ENCODE data around the gene ITGB4. TPM values are rescaled to one million over a fixed set of nuclear protein-coding genes. Genes with fewer than 3 reads are reported as not detected.

ITGB4 gene
- total and polyA plus RNA-seq, 2 of the 13 experiments (the other 11 are each of a cell fraction or from before 2014, with no cell fraction given): 6.9 to 14.5 TPM

DNA sequence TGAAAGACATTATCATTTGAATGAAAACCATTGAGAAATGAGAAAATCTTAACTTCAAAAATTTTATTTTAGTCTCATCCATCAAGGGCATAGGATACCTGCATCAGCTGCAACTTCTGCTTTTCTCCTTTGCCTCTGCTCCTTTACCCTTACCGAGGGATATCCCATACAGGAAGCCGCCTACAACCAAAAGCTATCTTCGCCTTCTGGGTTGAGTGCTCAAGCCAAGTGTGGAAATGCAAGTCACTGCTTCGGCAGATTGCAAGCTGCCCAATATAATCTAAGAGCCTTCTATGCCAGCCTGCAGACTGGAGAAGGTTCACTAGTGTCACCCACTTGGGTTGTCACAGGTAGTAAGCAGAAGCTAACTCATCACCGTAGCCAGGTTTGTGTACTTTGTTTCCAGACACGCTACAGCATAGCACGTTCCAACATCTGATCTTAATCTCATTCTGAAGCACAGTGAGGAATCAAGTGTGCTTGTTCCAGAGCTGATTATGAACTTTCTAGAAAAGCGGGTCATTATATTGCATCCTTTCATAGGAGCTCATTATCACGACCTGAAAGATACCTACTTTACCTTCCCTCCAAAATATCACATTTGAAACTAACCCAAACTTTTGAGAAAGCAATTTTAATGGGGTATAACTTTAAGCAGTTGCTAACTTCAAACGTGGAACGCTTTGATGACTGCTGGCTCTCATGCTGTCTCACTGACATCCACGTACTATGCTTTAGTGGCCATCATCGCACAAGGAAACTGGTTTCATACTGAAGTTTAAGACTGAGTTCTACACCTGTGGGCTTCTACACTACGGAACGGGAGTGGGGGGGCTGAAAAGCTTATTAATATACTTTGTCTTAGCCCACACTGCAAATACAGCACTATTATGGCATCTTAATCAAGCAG, 55.4 kb downstream of the ITGB4 start (continued):
- no peak for TF ChIP-seq IKZF1 (IDR thresholded peaks at IDR 0.05)
- no peak for TF ChIP-seq ZNF660 (CRISPR knock-in tag; IDR thresholded peaks at IDR 0.05; ENCODE audit: borderline replicate concordance, low read depth)
- TF ChIP-seq MAFG (CRISPR knock-in tag; IDR thresholded peaks at IDR 0.05): no peak
- TF ChIP-seq ZNF773 (CRISPR knock-in tag; IDR thresholded peaks at IDR 0.05; ENCODE audit: borderline replicate concordance): no peak
- no peak for TF ChIP-seq ZSCAN22 (CRISPR knock-in tag; IDR thresholded peaks at IDR 0.05)
- TF ChIP-seq, protein P1, sequence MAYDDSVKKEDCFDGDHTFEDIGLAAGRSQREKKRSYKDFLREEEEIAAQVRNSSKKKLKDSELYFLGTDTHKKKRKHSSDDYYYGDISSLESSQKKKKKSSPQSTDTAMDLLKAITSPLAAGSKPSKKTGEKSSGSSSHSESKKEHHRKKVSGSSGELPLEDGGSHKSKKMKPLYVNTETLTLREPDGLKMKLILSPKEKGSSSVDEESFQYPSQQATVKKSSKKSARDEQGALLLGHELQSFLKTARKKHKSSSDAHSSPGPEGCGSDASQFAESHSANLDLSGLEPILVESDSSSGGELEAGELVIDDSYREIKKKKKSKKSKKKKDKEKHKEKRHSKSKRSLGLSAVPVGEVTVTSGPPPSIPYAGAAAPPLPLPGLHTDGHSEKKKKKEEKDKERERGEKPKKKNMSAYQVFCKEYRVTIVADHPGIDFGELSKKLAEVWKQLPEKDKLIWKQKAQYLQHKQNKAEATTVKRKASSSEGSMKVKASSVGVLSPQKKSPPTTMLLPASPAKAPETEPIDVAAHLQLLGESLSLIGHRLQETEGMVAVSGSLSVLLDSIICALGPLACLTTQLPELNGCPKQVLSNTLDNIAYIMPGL (CRISPR knock-in tag; IDR thresholded peaks at IDR 0.05; ENCODE audit: borderline replicate concordance in 1 of 2, low read depth in 1 of 2): no peak
- TF ChIP-seq ZNF720 (CRISPR knock-in tag; IDR thresholded peaks at IDR 0.05): no peak
- TF ChIP-seq KDM2A (CRISPR knock-in tag; IDR thresholded peaks at IDR 0.05; ENCODE audit: borderline replicate concordance, low read depth): 0 out of 2 replicates have a peak, but pooled peaks have one; percentile 37
- TF ChIP-seq, protein P2, sequence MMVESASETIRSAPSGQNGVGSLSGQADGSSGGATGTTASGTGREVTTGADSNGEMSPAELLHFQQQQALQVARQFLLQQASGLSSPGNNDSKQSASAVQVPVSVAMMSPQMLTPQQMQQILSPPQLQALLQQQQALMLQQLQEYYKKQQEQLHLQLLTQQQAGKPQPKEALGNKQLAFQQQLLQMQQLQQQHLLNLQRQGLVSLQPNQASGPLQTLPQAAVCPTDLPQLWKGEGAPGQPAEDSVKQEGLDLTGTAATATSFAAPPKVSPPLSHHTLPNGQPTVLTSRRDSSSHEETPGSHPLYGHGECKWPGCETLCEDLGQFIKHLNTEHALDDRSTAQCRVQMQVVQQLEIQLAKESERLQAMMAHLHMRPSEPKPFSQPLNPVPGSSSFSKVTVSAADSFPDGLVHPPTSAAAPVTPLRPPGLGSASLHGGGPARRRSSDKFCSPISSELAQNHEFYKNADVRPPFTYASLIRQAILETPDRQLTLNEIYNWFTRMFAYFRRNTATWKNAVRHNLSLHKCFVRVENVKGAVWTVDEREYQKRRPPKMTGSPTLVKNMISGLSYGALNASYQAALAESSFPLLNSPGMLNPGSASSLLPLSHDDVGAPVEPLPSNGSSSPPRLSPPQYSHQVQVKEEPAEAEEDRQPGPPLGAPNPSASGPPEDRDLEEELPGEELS (CRISPR knock-in tag; IDR thresholded peaks at IDR 0.05): no peak
- TF ChIP-seq NFYB (CRISPR knock-in tag; IDR thresholded peaks at IDR 0.05): no peak
- TF ChIP-seq ZNF598 (CRISPR knock-in tag; IDR thresholded peaks at IDR 0.05; ENCODE audit: borderline replicate concordance): no peak
- TF ChIP-seq SIX1 (CRISPR knock-in tag; IDR thresholded peaks at IDR 0.05; ENCODE audit: borderline replicate concordance): no peak
- TF ChIP-seq ZNF841 (CRISPR knock-in tag; IDR thresholded peaks at IDR 0.05; ENCODE audit: borderline replicate concordance): no peak
- no peak for TF ChIP-seq TARDBP (CRISPR knock-in tag; IDR thresholded peaks at IDR 0.05)
- 0 out of 2 replicates have a peak, but pooled peaks have one; percentile 63 for TF ChIP-seq TRIM24 (CRISPR knock-in tag; IDR thresholded peaks at IDR 0.05)
- no peak for TF ChIP-seq HNRNPH1 (optimal IDR thresholded peaks at IDR 0.05; ENCODE audit: low read depth, low read length)
- TF ChIP-seq, protein P3, sequence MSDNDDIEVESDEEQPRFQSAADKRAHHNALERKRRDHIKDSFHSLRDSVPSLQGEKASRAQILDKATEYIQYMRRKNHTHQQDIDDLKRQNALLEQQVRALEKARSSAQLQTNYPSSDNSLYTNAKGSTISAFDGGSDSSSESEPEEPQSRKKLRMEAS (IDR thresholded peaks at IDR 0.05): no peak
- peak; percentile 6 for TF ChIP-seq TEAD3 (CRISPR knock-in tag; optimal IDR thresholded peaks at IDR 0.05; ENCODE audit: borderline replicate concordance)
- no peak for TF ChIP-seq ZNF572 (CRISPR knock-in tag; IDR thresholded peaks at IDR 0.05)
- 0 out of 2 replicates have a peak, but pooled peaks have one; percentile 15 for TF ChIP-seq NR2F2 (IDR thresholded peaks at IDR 0.05; ENCODE audit: borderline replicate concordance, low read depth)
- TF ChIP-seq MAFF (IDR thresholded peaks at IDR 0.05; ENCODE audit: low read depth, low read length): 0 out of 2 replicates have a peak, but pooled peaks have one; percentile 9
- peak; percentile 60 for TF ChIP-seq CHD2 (IDR thresholded peaks at IDR 0.05; ENCODE audit: low read depth, low read length)
- TF ChIP-seq RBFOX2 (IDR thresholded peaks at IDR 0.05; ENCODE audit: low read depth, low read length): peak; percentile 36
- TF ChIP-seq ZNF138 (CRISPR knock-in tag; IDR thresholded peaks at IDR 0.05; ENCODE audit: low read depth): no peak
- TF ChIP-seq, protein P4, sequence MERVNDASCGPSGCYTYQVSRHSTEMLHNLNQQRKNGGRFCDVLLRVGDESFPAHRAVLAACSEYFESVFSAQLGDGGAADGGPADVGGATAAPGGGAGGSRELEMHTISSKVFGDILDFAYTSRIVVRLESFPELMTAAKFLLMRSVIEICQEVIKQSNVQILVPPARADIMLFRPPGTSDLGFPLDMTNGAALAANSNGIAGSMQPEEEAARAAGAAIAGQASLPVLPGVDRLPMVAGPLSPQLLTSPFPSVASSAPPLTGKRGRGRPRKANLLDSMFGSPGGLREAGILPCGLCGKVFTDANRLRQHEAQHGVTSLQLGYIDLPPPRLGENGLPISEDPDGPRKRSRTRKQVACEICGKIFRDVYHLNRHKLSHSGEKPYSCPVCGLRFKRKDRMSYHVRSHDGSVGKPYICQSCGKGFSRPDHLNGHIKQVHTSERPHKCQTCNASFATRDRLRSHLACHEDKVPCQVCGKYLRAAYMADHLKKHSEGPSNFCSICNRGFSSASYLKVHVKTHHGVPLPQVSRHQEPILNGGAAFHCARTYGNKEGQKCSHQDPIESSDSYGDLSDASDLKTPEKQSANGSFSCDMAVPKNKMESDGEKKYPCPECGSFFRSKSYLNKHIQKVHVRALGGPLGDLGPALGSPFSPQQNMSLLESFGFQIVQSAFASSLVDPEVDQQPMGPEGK (CRISPR knock-in tag; IDR thresholded peaks at IDR 0.05): no peak
